ENCODE results near the gene ANKRD60.

The ANKRD60 gene

DNA sequence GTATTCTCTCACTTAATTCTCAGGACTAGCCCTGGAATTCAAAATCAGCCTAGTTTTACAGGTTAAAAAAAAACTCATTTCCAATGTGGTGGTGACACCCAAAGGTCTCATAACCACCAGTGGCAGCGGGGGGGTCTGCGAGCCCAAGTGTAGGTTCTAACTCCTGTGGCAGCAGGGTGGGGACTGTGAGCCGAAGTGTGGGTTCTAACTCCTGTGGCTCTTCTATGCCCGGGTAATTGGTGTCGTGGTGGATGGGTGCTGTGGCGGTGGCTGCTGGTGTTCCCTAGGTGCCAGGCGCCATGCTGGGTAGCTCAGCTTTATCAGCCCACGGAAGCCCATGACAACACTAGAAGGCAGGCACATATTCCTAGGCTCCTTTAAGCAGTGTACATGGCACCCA is 4.9 kb upstream of the ANKRD60 start:
- TF ChIP-seq EZH2 (IDR thresholded peaks at IDR 0.05; ENCODE audit: borderline replicate concordance, low read depth, low read length, severe bottlenecking), result no peak
- TF ChIP-seq, protein P1, sequence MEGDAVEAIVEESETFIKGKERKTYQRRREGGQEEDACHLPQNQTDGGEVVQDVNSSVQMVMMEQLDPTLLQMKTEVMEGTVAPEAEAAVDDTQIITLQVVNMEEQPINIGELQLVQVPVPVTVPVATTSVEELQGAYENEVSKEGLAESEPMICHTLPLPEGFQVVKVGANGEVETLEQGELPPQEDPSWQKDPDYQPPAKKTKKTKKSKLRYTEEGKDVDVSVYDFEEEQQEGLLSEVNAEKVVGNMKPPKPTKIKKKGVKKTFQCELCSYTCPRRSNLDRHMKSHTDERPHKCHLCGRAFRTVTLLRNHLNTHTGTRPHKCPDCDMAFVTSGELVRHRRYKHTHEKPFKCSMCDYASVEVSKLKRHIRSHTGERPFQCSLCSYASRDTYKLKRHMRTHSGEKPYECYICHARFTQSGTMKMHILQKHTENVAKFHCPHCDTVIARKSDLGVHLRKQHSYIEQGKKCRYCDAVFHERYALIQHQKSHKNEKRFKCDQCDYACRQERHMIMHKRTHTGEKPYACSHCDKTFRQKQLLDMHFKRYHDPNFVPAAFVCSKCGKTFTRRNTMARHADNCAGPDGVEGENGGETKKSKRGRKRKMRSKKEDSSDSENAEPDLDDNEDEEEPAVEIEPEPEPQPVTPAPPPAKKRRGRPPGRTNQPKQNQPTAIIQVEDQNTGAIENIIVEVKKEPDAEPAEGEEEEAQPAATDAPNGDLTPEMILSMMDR (IDR thresholded peaks at IDR 0.05; ENCODE audit: borderline replicate concordance, extremely low read depth, low read length, poor library complexity, severe bottlenecking), result no peak
- Histone ChIP-seq H2AFZ (ENCODE audit: low read depth, low read length) (no peak overlapping the region), H4K20me1 (ENCODE audit: insufficient read depth, low read length) (no peaks in the 10 kb centered on the region), H3K27ac (ENCODE audit: low read length) (no peak overlapping the region), H3K9ac (ENCODE audit: low read depth, low read length) (no peak overlapping the region), H3K36me3 (ENCODE audit: insufficient read depth, low read length) (no peaks in the 10 kb centered on the region), H3K4me3 (ENCODE audit: low read depth in 1 of 2, low read length in 2 of 2) (no peak overlapping the region), H3K4me2 (ENCODE audit: insufficient read depth, low read length) (no peak overlapping the region), H3K79me2 (ENCODE audit: insufficient read depth, low read length) (no peaks in the 10 kb centered on the region), H3K27me3 (ENCODE audit: insufficient read depth, low read length, poor library complexity) (peaks cover 7% of the 10 kb centered on the region), H3K9me3 (ENCODE audit: insufficient read depth, low read length, severe bottlenecking) (no peaks in the 10 kb centered on the region), H3K4me1 (ENCODE audit: insufficient read depth, low read length) (peaks cover 20% of the 10 kb centered on the region)
- no peak for DNase-seq
- ATAC-seq (ENCODE audit: insufficient read depth, low read depth), result no peak

DNA sequence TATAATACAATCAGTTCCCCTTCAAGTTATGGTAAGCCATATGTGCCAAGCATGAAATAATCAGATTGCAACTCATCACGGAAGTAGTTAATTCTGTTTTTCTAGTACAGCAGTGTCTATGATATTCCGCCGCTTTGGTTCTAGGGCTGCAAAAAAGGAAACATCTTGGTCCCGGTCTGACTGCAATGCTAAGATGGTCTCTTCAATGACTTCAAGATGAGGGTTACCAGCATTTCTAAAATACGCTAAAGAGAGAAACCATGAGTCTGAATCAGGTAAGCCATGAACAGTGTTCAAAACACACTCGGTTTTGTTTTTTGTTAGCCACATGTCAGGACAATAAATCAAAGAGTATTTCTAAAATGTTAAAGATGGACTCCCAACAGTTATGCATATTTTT is 3.2 kb upstream of the ANKRD60 start:
- no peak overlapping the region for H3K9ac ChIP-seq (ENCODE audit: low read depth, low read length)
- no peak overlapping the region for H3K27ac ChIP-seq (ENCODE audit: low read length)
- H3K4me3 ChIP-seq (ENCODE audit: low read depth in 1 of 2, low read length in 2 of 2), result no peak overlapping the region
- TF ChIP-seq, protein P1 (IDR thresholded peaks at IDR 0.05; ENCODE audit: borderline replicate concordance, extremely low read depth, low read length, poor library complexity, severe bottlenecking), result no peak
- TF ChIP-seq EZH2 (IDR thresholded peaks at IDR 0.05; ENCODE audit: borderline replicate concordance, low read depth, low read length, severe bottlenecking), result no peak
- no peaks in the 10 kb centered on the region for H4K20me1 ChIP-seq (ENCODE audit: insufficient read depth, low read length)
- ATAC-seq (ENCODE audit: insufficient read depth, low read depth) (no peak), DNase-seq (no peak)
- H3K4me1 ChIP-seq (ENCODE audit: insufficient read depth, low read length), result peaks cover 9% of the 10 kb centered on the region
- H3K27me3 ChIP-seq (ENCODE audit: insufficient read depth, low read length, poor library complexity), result peaks cover 7% of the 10 kb centered on the region
- no peaks in the 10 kb centered on the region for H3K9me3 ChIP-seq (ENCODE audit: insufficient read depth, low read length, severe bottlenecking)
- H2AFZ ChIP-seq (ENCODE audit: low read depth, low read length), result no peak overlapping the region
- no peak overlapping the region for H3K4me2 ChIP-seq (ENCODE audit: insufficient read depth, low read length)
- no peaks in the 10 kb centered on the region for H3K79me2 ChIP-seq (ENCODE audit: insufficient read depth, low read length)
- no peaks in the 10 kb centered on the region for H3K36me3 ChIP-seq (ENCODE audit: insufficient read depth, low read length)

DNA sequence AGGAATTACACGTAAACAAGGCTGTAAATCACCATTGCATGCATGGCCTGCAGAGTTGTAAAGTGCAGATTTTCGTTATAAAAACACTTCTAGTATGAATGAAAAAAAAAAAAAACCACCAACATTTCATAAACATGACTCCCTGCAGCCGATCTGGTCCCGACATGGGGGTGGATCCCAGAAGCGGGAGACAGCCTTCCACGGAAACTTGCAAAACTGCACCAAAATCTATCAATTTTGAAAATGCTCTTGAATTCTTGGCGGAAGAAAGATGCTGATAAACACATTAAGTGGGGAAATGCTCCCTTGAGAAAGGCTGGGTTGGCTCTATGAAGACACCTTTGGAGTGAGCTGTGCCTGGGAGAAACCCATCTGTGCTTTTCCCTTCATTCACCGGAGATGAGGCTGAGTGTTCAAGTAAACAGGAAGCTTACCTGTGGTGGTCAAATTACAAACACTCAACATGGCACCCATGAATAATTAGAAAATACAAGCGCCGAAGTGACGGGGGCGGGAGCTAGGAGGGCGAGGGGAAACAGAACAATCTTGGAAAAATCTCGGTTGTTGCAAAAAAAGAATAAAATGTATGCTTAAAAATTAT is 845 bp upstream of the ANKRD60 start:
- Histone ChIP-seq H3K36me3 (ENCODE audit: insufficient read depth, low read length) (no peaks in the 10 kb centered on the region), H3K4me2 (ENCODE audit: insufficient read depth, low read length) (no peak overlapping the region), H3K4me1 (ENCODE audit: insufficient read depth, low read length) (no peaks in the 10 kb centered on the region), H4K20me1 (ENCODE audit: insufficient read depth, low read length) (no peaks in the 10 kb centered on the region), H3K27ac (ENCODE audit: low read length) (no peak overlapping the region), H3K9ac (ENCODE audit: low read depth, low read length) (no peak overlapping the region), H3K79me2 (ENCODE audit: insufficient read depth, low read length) (no peaks in the 10 kb centered on the region), H3K27me3 (ENCODE audit: insufficient read depth, low read length, poor library complexity) (peaks cover 19% of the 10 kb centered on the region), H2AFZ (ENCODE audit: low read depth, low read length) (no peak overlapping the region), H3K4me3 (ENCODE audit: low read depth in 1 of 2, low read length in 2 of 2) (no peak overlapping the region), H3K9me3 (ENCODE audit: insufficient read depth, low read length, severe bottlenecking) (no peaks in the 10 kb centered on the region)
- DNase-seq (no peak), ATAC-seq (ENCODE audit: insufficient read depth, low read depth) (no peak)
- no peak for TF ChIP-seq EZH2 (IDR thresholded peaks at IDR 0.05; ENCODE audit: borderline replicate concordance, low read depth, low read length, severe bottlenecking)
- TF ChIP-seq, protein P1 (IDR thresholded peaks at IDR 0.05; ENCODE audit: borderline replicate concordance, extremely low read depth, low read length, poor library complexity, severe bottlenecking), result no peak
